Colonic mucosa (tissue), 4 donors: Measurements from ENCODE around the gene SYTL1. TPM values are rescaled to one million over a fixed set of nuclear protein-coding genes. Genes with fewer than 3 reads are reported as not detected.

Source experiments
- DNase-seq: peaks from one replicate; pipeline ENCODE4 v3.0.0-alpha.2; 2020
- H3K27ac ChIP-seq: fragments of 200-600 bp; one replicate; pipeline ENCODE4 v1.8.0; 2021
- H3K27me3 ChIP-seq: fragments of 200-600 bp; one replicate; pipeline ENCODE4 v1.8.0; 2021
- H3K36me3 ChIP-seq: fragments of 200-600 bp; one replicate; pipeline ENCODE4 v1.8.0; 2021
- H3K4me1 ChIP-seq: fragments of 200-600 bp; one replicate; pipeline ENCODE4 v1.8.0; 2021; ENCODE audit warnings: mild to moderate bottlenecking
- H3K4me3 ChIP-seq: fragments of 200-600 bp; one replicate; pipeline ENCODE4 v1.8.0; 2021
- H3K9ac ChIP-seq, 2 donors: one replicate each; pipeline ENCODE4 v1.7.0; 2013; ENCODE audit warnings: control low read depth in 2 of 2, low read depth in 2 of 2, low read length in 2 of 2
- H3K9me3 ChIP-seq: fragments of 200-600 bp; one replicate; pipeline ENCODE4 v1.8.0; 2021
- CTCF ChIP-seq: fragments of 200-600 bp; IDR thresholded peaks from one replicate; pipeline ENCODE4 v1.8.0; 2022; ENCODE audit warnings: antibody characterized with exemption, mild to moderate bottlenecking
- intact Hi-C: fragments of 100-400 bp; cut with DNase I; formaldehyde crosslinking; loops from one replicate; pipeline ENCODE4 v1.14.1; 2022
- total RNA-seq, 2 donors: library from RNA; stranded (reverse); fragmentation: NEBNext Ultra II Directional in 1 of 2; extraction: Animal tissue kit (Norgen Biotek cat#: 25700) in 1 of 2; gene quantifications; one replicate each; pipeline ENCODE4 v1.2.1, GENCODE V29; 2021
- donor health status: healthy.
- donor health status: DM: no; HTN: no; CAD: no.
- donor health status: DM: no; HTN: no; CAD: no.

Gene SYTL1
- total RNA-seq, 2 donors from 2014 or later = 15.6 to 17.4 TPM

GRCh38 chr1:27353166-27353565, 11.3 kb downstream of the SYTL1 start:
- TF ChIP-seq CTCF = no peak
- Histone ChIP-seq H3K27me3 (no peaks in the 10 kb centered on the region), H3K4me3 (no peak overlapping the region), H3K9me3 (no peaks in the 10 kb centered on the region), H3K9ac (no peak overlapping the region), H3K27ac (no peak overlapping the region), H3K4me1 (peaks cover 27% of the 10 kb centered on the region), H3K36me3 (no peaks in the 10 kb centered on the region)
- no peak for DNase-seq
- intact Hi-C loops = no loop called here

GRCh38 chr1:27353629-27354028, 11.8 kb downstream of the SYTL1 start:
- no peaks in the 10 kb centered on the region for H3K27me3 ChIP-seq
- H3K4me3 ChIP-seq = no peak overlapping the region
- intact Hi-C loops = no loop called here
- H3K4me1 ChIP-seq = peaks cover 27% of the 10 kb centered on the region
- no peak overlapping the region for H3K27ac ChIP-seq
- TF ChIP-seq CTCF = no peak
- no peak for DNase-seq
- no peaks in the 10 kb centered on the region for H3K9me3 ChIP-seq
- H3K9ac ChIP-seq = no peak overlapping the region
- no peaks in the 10 kb centered on the region for H3K36me3 ChIP-seq

GRCh38 chr1:27355683-27356082, 13.9 kb downstream of the SYTL1 start:
- no peaks in the 10 kb centered on the region for H3K27me3 ChIP-seq
- H3K27ac ChIP-seq = no peak overlapping the region
- no peak overlapping the region for H3K4me3 ChIP-seq
- no peaks in the 10 kb centered on the region for H3K9me3 ChIP-seq
- DNase-seq = no peak
- no peak for TF ChIP-seq CTCF
- H3K36me3 ChIP-seq = no peaks in the 10 kb centered on the region
- H3K9ac ChIP-seq = no peak overlapping the region
- intact Hi-C loops = no loop called here
- peaks cover 19% of the 10 kb centered on the region for H3K4me1 ChIP-seq

- Histone ChIP-seq H3K9ac (no peak overlapping the region), H3K27me3 (no peaks in the 10 kb centered on the region), H3K36me3 (no peaks in the 10 kb centered on the region), H3K9me3 (no peaks in the 10 kb centered on the region), H3K27ac (no peak overlapping the region), H3K4me3 (no peak overlapping the region), H3K4me1 (peaks cover 14% of the 10 kb centered on the region)
- intact Hi-C loops = no loop called here
- no peak for DNase-seq
- TF ChIP-seq CTCF = no peak
These were observed 14.4 kb downstream of the SYTL1 start for GRCh38 chr1:27356277-27356618.

GRCh38 chr1:27356619-27357280, 14.9 kb downstream of the SYTL1 start:
- Histone ChIP-seq H3K4me1 (peaks cover 13% of the 10 kb centered on the region), H3K27me3 (no peaks in the 10 kb centered on the region), H3K4me3 (peak overlapping the region; percentile 14), H3K36me3 (no peaks in the 10 kb centered on the region), H3K9ac (peak overlapping the region; percentile 48 to 68), H3K9me3 (no peaks in the 10 kb centered on the region), H3K27ac (peak overlapping the region; percentile 26)
- intact Hi-C loops = no loop called here
- TF ChIP-seq CTCF = no peak
- DNase-seq = peak; percentile 90
